RPMI8226 (cell line): ENCODE data around the gene MYO7B.
A peak's percentile ranks its signal among the peaks of the same experiment; 100 is the strongest.

Experiments used
- DNase-seq: peaks from one replicate; pipeline ENCODE4 v3.0.0-alpha.2; 2015

Gene MYO7B

DNA sequence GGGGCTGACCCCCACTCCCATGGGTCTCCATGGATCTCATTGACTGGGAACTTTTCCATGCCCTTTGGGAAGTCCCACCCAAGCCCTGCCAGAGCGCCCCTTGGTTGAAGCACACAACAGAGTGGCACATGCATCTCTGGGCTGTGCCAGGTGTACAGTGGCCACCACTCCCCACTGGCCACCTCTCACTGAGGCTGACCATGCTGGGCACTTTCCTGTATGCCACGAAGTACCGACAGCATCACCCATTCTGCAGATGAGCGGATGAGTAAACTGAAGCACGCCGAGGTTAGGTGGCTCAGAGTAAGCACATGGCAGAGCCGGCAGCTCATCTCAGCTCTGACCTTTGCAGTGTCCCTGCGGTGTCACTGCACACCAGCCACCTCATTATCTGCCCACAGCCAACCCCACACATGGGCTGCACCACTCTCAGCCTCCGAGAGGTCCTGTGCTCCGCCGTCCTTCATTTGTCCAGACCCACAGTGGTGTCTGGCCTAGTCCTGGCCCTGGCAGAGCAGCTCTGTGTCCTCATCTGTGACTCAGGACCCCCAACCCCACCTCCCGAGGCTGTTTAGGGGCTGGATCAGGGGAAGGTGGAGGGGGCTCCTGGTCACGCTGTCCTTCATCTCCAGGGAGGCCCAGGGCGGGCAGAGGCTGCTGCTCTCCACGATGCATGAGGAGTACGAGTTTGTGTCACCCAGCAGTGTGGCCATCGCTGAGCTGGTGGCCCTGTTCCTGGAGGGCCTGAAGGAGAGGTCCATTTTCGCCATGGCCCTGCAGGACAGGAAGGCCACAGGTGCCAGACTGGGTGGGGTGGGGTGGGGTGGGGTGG is 92.5 kb downstream of the MYO7B start:
- no peak for DNase-seq

- no peak for DNase-seq
These were observed 93.5 kb downstream of the MYO7B start for GRCh38 chr2:127628767-127629614.

- no peak for DNase-seq
These were observed 94.2 kb downstream of the MYO7B start for GRCh38 chr2:127629637-127630036.

DNA sequence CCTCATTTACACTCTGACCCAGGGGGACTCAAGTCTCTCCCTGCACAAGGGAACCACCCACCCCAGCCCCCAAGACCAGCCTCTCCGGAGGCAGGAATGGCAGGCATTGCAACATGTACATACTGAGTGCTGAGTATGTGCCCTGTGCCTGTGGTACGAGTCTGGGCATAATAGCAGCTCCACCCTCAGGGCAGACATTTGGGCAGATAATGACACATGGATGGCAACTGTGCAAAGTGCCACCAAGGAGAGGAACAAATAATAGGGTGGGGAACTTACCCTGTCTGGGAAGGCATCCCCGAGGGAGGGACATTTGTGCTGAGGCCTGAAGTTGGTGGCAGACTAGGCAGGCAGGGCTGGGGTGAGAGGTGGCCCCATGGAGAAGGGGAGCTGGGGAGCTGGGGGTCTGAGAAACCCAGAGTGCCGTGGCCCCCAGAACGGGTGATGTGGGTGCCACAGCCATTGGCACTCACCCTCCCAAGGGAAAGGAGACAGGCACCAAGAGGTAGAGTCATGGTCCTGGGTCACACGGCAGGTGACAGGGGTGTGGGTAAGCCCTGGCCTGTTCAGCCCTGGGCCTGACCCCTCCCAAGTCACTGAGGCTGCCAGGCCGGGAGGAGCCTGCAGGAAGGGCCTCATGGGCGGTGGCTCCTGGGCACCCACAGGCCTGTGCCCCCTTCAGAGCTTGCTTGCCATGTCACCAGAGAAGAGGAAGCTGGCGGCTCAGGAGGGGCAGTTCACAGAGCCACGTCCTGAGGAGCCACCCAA is 94.8 kb downstream of the MYO7B start:
- no peak for DNase-seq

GRCh38 chr2:127630864-127631540 is 95.5 kb downstream of the MYO7B start:
- no peak for DNase-seq

GRCh38 chr2:127631541-127631996 is 96.1 kb downstream of the MYO7B start:
- DNase-seq: no peak

DNA sequence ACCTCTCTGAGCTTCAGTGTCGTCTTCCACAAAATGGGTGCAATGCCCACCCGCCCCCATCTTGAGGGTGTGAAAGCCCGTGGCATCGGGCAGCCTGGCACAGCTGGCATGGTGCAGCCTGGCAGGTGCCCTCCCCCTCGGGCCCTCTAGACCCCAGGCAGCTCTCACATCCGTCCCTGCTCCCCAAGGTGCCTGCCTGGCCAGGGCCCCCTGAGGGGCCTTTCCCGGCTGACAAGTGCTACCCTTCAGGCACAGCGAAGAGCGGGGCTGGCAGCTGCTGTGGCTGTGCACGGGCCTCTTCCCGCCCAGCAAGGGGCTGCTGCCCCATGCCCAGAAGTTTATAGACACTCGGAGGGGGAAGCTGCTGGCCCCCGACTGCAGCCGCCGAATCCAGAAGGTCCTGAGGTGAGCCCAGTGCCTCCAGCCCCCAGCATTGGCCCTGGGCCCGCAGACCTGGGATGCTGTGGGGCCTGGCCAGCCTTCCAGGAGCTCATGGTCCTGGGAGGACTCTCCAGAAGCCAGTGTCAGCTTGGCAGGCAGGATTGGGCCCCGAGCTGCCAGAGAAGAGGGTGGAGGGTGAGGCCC is 96.6 kb downstream of the MYO7B start:
- DNase-seq: no peak

GRCh38 chr2:127632592-127633489 is 97.4 kb downstream of the MYO7B start:
- no peak for DNase-seq

DNA sequence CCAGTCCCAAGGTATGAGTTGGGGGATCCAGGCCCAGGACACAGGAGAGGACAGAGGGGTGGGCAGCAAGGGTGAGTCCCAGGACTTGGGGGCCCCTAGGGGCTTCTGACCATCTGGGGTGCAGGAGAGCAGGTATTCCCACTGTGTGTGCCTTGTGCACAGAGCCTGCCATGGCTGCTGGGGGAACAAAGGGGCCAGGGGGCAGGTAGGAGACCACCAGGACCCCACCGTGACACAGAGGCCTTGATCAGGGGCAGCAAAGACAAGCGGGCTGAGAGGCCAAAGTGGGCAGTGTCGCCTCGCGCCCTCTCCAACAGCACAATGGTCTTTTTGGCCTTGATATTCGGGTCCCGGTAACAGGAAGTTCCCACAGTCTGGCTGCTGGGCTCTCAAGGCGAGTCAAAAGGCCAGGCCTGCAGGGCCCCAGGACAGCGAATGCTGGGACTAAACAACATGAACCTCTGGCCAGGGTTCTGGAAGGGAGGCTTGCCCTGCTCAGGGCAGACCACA is 98.1 kb downstream of the MYO7B start:
- no peak for DNase-seq

DNA sequence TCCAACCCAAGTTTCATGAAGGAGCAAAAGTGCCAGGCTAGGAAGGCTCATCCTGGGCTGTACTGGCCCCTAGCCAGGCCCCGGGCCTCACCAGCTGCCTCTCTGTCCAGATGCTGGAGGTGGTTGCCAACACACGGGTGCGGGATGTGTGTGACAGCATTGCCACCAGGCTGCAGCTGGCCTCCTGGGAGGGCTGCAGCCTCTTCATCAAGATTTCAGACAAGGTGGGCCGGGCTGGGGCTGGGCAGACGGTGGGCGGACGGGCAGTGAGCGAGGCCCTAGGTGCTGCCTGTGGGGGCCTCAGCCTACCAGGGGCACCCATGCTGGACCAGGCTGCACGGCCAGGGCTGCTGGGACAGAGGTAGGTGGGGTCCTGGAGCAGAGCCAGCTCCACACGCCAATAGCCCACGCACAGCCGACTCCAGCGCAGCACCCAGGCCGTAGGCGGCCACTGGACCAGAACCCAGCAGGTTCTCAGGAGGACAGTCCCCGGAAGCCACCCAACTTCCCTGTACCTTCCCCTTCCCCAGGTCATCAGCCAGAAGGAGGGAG is 98.7 kb downstream of the MYO7B start:
- DNase-seq: peak; percentile 91

- DNase-seq: no peak
These were observed 99.3 kb downstream of the MYO7B start for GRCh38 chr2:127634626-127635379.

DNA sequence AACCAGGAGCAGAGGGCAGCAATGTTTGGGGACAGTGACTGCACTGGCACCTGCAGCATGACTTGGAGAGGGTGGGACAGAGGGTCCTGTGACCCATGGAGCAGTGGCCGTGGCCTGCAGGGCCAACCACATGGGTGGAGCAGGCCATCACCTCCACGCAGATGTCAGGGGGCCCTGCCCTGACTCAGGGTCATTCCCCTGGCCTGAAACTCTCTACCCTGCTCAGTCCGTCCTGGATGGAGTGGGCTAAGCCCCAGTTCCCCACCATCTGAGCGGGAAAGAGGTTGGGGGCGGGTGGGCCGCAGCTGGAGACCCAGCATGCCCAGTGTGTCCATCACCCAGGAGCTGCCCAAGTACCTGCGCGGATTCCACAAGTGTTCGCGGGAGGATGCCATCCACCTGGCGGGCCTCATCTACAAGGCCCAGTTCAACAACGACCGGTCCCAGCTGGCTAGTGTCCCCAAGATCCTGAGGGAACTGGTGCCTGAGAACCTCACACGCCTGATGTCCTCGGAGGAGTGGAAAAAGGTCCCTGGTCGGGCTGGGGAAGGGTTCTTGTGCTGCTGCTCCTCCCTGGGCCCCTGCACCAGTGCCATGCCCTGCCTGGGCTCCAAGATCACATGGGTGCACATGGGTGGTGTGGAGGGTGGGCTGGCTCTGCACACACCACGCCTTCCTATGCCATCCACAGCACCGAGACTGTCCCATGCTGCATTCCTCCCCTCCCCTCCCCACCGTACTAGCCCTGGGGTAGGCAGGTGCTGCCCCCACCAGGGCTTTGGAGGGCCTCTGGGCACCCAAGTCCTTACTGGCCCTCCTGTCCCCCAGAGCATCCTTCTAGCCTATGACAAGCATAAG is 100.1 kb downstream of the MYO7B start:
- DNase-seq: no peak

- DNase-seq: no peak
These were observed 101.1 kb downstream of the MYO7B start for GRCh38 chr2:127636248-127637235.

DNA sequence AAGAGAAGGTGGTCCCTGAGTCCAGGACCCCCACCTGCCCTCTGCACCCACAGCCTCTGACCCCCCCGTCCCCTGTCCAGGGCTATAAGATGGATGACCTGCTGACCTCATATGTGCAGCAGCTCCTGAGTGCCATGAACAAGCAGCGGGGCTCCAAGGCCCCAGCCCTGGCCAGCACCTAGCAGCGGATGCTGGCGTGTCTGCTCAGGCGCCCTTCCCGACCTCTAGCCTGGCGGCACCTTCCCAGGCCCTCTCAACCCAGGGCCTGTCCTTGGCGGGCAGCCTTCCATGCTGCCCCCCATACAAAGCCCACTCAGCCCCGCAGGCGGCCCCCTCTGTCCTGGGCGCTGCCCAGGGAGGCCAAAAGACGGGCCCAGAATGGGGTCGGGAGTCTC is 101.8 kb downstream of the MYO7B start:
- DNase-seq: no peak

GRCh38 chr2:127637725-127638252 is 102.3 kb downstream of the MYO7B start:
- DNase-seq: no peak

DNA sequence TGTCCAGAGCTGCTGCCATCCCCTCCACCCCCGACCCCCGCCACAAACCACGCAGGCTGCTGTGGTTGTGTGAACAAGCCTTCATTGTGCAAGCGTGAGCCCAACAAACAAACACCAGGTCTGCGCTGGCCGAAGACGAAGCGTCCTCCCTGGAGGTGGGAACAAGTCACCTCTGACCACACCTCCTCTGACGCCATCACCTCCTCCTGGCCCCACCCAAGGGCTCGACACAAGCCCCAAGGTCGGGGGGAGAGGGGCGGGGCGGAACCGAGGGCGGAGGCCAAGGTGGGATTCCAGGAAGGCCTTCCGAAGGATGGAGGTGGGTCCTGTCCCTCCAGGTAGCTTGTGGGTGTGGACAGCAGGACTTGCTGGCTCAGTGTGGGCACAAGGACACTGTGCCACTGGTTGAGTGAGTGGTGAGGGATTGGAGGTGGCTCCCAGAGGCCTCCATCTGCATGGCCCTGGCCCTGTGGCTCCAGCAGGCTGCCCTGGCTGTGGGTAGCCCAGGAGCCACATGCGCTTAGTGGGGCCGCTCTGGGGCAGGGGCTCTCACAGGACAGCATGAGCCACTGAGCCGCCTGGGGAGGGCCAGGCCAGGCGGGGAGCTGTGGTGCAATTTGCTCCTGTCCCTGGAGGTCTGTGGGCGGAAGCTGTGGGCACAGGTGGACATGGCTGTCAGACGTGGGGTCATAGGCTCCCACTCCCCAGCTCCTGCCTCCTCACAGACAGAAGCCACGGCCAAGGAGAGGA is 103.1 kb downstream of the MYO7B start:
- no peak for DNase-seq

DNA sequence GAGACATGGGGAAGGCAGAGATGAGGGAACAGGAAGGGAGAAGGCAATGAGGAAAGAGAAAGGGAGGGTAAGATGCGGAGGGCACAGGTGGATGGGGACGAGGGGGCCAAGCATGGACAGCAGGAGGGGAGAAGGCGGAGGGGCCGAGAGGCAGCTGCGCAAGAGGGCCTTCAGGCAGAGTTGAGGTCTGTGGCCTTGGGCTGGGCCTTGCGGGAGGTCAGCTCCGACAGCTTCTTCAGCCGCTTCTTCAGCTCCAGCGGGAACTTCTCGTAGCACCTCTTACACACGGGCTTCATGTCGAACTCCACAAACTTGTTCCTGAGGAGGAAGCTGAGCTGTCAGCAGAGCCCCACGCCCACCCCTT is 103.6 kb downstream of the MYO7B start:
- DNase-seq: no peak
